Measurements from ENCODE around the gene SLC22A12.
"Not testable (repeated sequence)": the region's sequence is repeated elsewhere in the genome, so short reads cannot be mapped to it uniquely, and the experiment has no call there.

SLC22A12 gene

GRCh38 chr11:64592234-64592615 lies 1.2 kb downstream of the SLC22A12 start:
- Histone ChIP-seq H3K27me3 (ENCODE audit: insufficient read depth, low read length) (no peaks in the 10 kb centered on the region), H3K36me3 (ENCODE audit: insufficient read depth, low read depth, low read length) (no peaks in the 10 kb centered on the region), H3K27ac (ENCODE audit: low read length) (no peak overlapping the region), H3K4me1 (ENCODE audit: insufficient read depth, low read length) (no peaks in the 10 kb centered on the region), H3K4me3 (ENCODE audit: low read length) (no peak overlapping the region), H3K9me3 (ENCODE audit: insufficient read depth, low read depth, low read length) (peaks cover 22% of the 10 kb centered on the region), H3K9ac (ENCODE audit: low read depth, low read length) (no peak overlapping the region)

GRCh38 chr11:64592656-64593055 lies 1.6 kb downstream of the SLC22A12 start:
- Histone ChIP-seq H3K27me3 (ENCODE audit: insufficient read depth, low read length) (no peaks in the 10 kb centered on the region), H3K4me3 (ENCODE audit: low read length) (no peak overlapping the region), H3K9me3 (ENCODE audit: insufficient read depth, low read depth, low read length) (peaks cover 22% of the 10 kb centered on the region), H3K4me1 (ENCODE audit: insufficient read depth, low read length) (no peaks in the 10 kb centered on the region), H3K9ac (ENCODE audit: low read depth, low read length) (no peak overlapping the region), H3K36me3 (ENCODE audit: insufficient read depth, low read depth, low read length) (no peaks in the 10 kb centered on the region), H3K27ac (ENCODE audit: low read length) (no peak overlapping the region)

GRCh38 chr11:64593156-64594105 lies 2.4 kb downstream of the SLC22A12 start:
- Histone ChIP-seq H3K4me1 (ENCODE audit: insufficient read depth, low read length) (no peaks in the 10 kb centered on the region), H3K27me3 (ENCODE audit: insufficient read depth, low read length) (no peaks in the 10 kb centered on the region), H3K27ac (ENCODE audit: low read length) (no peak overlapping the region), H3K9me3 (ENCODE audit: insufficient read depth, low read depth, low read length) (peaks cover 22% of the 10 kb centered on the region), H3K36me3 (ENCODE audit: insufficient read depth, low read depth, low read length) (no peaks in the 10 kb centered on the region), H3K4me3 (ENCODE audit: low read length) (no peak overlapping the region), H3K9ac (ENCODE audit: low read depth, low read length) (no peak overlapping the region)

GRCh38 chr11:64594159-64594939 lies 3.3 kb downstream of the SLC22A12 start:
- no peak overlapping the region for H3K9ac ChIP-seq (ENCODE audit: low read depth, low read length)
- no peak overlapping the region for H3K4me3 ChIP-seq (ENCODE audit: low read length)
- peaks cover 13% of the 10 kb centered on the region for H3K9me3 ChIP-seq (ENCODE audit: insufficient read depth, low read depth, low read length)
- no peaks in the 10 kb centered on the region for H3K36me3 ChIP-seq (ENCODE audit: insufficient read depth, low read depth, low read length)
- H3K4me1 ChIP-seq (ENCODE audit: insufficient read depth, low read length) = no peaks in the 10 kb centered on the region
- H3K27ac ChIP-seq (ENCODE audit: low read length) = no peak overlapping the region
- no peaks in the 10 kb centered on the region for H3K27me3 ChIP-seq (ENCODE audit: insufficient read depth, low read length)

GRCh38 chr11:64595922-64596321 lies 4.9 kb downstream of the SLC22A12 start:
- H3K27ac ChIP-seq (ENCODE audit: low read length); H3K36me3 ChIP-seq (ENCODE audit: insufficient read depth, low read depth, low read length); H3K4me1 ChIP-seq (ENCODE audit: insufficient read depth, low read length); H3K9ac ChIP-seq (ENCODE audit: low read depth, low read length); H3K4me3 ChIP-seq (ENCODE audit: low read length); H3K27me3 ChIP-seq (ENCODE audit: insufficient read depth, low read length): not testable (repeated sequence)
- H3K9me3 ChIP-seq (ENCODE audit: insufficient read depth, low read depth, low read length) = peaks cover 12% of the 10 kb centered on the region

GRCh38 chr11:64597671-64598101 lies 6.7 kb downstream of the SLC22A12 start:
- H3K27ac ChIP-seq (ENCODE audit: low read length) = no peak overlapping the region
- H3K9me3 ChIP-seq (ENCODE audit: insufficient read depth, low read depth, low read length) = peaks cover 12% of the 10 kb centered on the region
- no peaks in the 10 kb centered on the region for H3K27me3 ChIP-seq (ENCODE audit: insufficient read depth, low read length)
- no peaks in the 10 kb centered on the region for H3K4me1 ChIP-seq (ENCODE audit: insufficient read depth, low read length)
- H3K9ac ChIP-seq (ENCODE audit: low read depth, low read length) = no peak overlapping the region
- no peaks in the 10 kb centered on the region for H3K36me3 ChIP-seq (ENCODE audit: insufficient read depth, low read depth, low read length)
- no peak overlapping the region for H3K4me3 ChIP-seq (ENCODE audit: low read length)

- Histone ChIP-seq H3K4me1 (ENCODE audit: insufficient read depth, low read length) (no peaks in the 10 kb centered on the region), H3K9me3 (ENCODE audit: insufficient read depth, low read depth, low read length) (peaks cover 12% of the 10 kb centered on the region), H3K4me3 (ENCODE audit: low read length) (no peak overlapping the region), H3K36me3 (ENCODE audit: insufficient read depth, low read depth, low read length) (no peaks in the 10 kb centered on the region), H3K9ac (ENCODE audit: low read depth, low read length) (no peak overlapping the region), H3K27me3 (ENCODE audit: insufficient read depth, low read length) (no peaks in the 10 kb centered on the region), H3K27ac (ENCODE audit: low read length) (no peak overlapping the region)
Measured at GRCh38 chr11:64598106-64598796, 7.2 kb downstream of the SLC22A12 start.

GRCh38 chr11:64598797-64599697 lies 8.0 kb downstream of the SLC22A12 start:
- H3K9ac ChIP-seq (ENCODE audit: low read depth, low read length) = no peak overlapping the region
- no peaks in the 10 kb centered on the region for H3K4me1 ChIP-seq (ENCODE audit: insufficient read depth, low read length)
- no peak overlapping the region for H3K4me3 ChIP-seq (ENCODE audit: low read length)
- H3K9me3 ChIP-seq (ENCODE audit: insufficient read depth, low read depth, low read length) = peaks cover 12% of the 10 kb centered on the region
- no peak overlapping the region for H3K27ac ChIP-seq (ENCODE audit: low read length)
- no peaks in the 10 kb centered on the region for H3K36me3 ChIP-seq (ENCODE audit: insufficient read depth, low read depth, low read length)
- no peaks in the 10 kb centered on the region for H3K27me3 ChIP-seq (ENCODE audit: insufficient read depth, low read length)

GRCh38 chr11:64599698-64600211 lies 8.7 kb downstream of the SLC22A12 start:
- H3K27ac ChIP-seq (ENCODE audit: low read length) = no peak overlapping the region
- peaks cover 12% of the 10 kb centered on the region for H3K9me3 ChIP-seq (ENCODE audit: insufficient read depth, low read depth, low read length)
- H3K27me3 ChIP-seq (ENCODE audit: insufficient read depth, low read length) = no peaks in the 10 kb centered on the region
- no peaks in the 10 kb centered on the region for H3K4me1 ChIP-seq (ENCODE audit: insufficient read depth, low read length)
- no peak overlapping the region for H3K4me3 ChIP-seq (ENCODE audit: low read length)
- H3K9ac ChIP-seq (ENCODE audit: low read depth, low read length) = no peak overlapping the region
- no peaks in the 10 kb centered on the region for H3K36me3 ChIP-seq (ENCODE audit: insufficient read depth, low read depth, low read length)

GRCh38 chr11:64600281-64600992 lies 9.4 kb downstream of the SLC22A12 start:
- Histone ChIP-seq H3K4me1 (ENCODE audit: insufficient read depth, low read length) (no peaks in the 10 kb centered on the region), H3K9ac (ENCODE audit: low read depth, low read length) (no peak overlapping the region), H3K27ac (ENCODE audit: low read length) (no peak overlapping the region), H3K36me3 (ENCODE audit: insufficient read depth, low read depth, low read length) (no peaks in the 10 kb centered on the region), H3K27me3 (ENCODE audit: insufficient read depth, low read length) (no peaks in the 10 kb centered on the region), H3K9me3 (ENCODE audit: insufficient read depth, low read depth, low read length) (peaks cover 8% of the 10 kb centered on the region), H3K4me3 (ENCODE audit: low read length) (no peak overlapping the region)

All from iPS-20b (cell line).